GM21717 (cell line): ENCODE data around the gene NAV3.
A peak's percentile ranks its signal among the peaks of the same experiment; 100 is the strongest.
"Not testable (repeated sequence)": the region's sequence is repeated elsewhere in the genome, so short reads cannot be mapped to it uniquely, and the experiment has no call there.

ENCODE experiments used
- ATAC-seq: cut with Tn5 transposase; IDR thresholded peaks from one replicate; pipeline ENCODE4 v1.9.1; 2021; ENCODE audit warnings: mild to moderate bottlenecking, moderate library complexity; ENCODE audit not compliant: unreplicated experiment

NAV3 gene

GRCh38 chr12:78038541-78038940 is 207.8 kb downstream of the NAV3 start:
- ATAC-seq: no peak

DNA sequence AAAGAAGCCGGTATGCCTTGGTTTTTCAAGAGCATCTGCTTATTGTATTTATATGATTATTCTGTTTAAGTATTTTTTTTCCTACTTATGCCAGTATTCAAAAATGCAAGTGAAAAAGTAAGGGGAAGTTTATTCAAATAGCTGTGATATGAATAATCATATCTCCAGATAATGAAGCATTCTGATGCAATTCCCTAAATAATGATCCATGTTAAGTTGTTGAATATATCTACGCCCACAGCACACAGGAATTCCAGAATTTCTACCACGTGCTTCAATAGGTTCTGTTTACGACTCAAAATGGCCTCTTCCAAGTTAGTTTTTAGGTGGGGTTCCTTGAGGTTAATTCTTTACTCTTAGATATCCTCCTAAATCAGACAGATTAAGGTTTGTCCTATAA is 208.3 kb downstream of the NAV3 start:
- no peak for ATAC-seq

- ATAC-seq: no peak
Observed at GRCh38 chr12:78040111-78040510, 209.4 kb downstream of the NAV3 start.

GRCh38 chr12:78050790-78051189 is 220.1 kb downstream of the NAV3 start:
- ATAC-seq: no peak

GRCh38 chr12:78055545-78055944 is 224.9 kb downstream of the NAV3 start:
- no peak for ATAC-seq

GRCh38 chr12:78057075-78057474 is 226.4 kb downstream of the NAV3 start:
- ATAC-seq: no peak

DNA sequence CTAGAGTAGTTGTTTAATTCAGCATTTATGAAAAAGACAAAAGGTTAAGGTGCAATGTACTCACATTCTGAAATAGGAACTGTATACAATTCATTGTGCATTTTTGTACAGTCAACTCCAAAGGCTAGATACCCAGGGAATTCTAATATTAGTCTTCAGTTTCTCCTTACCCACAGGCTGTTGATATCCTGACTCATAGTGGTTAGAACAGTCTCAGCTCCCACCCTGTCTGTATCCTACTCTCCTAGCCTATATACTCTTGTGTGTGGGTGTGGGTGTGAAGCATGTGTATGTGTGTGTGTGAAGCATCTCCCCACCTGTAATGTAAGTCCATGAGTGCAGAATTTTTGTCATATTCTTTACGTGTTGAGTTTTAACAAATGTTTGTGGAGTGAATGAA is 229.5 kb downstream of the NAV3 start:
- no peak for ATAC-seq

- no peak for ATAC-seq
Observed at GRCh38 chr12:78062786-78063185, 232.1 kb downstream of the NAV3 start.

GRCh38 chr12:78081590-78082314 is 251.1 kb downstream of the NAV3 start:
- peak; percentile 48 for ATAC-seq

DNA sequence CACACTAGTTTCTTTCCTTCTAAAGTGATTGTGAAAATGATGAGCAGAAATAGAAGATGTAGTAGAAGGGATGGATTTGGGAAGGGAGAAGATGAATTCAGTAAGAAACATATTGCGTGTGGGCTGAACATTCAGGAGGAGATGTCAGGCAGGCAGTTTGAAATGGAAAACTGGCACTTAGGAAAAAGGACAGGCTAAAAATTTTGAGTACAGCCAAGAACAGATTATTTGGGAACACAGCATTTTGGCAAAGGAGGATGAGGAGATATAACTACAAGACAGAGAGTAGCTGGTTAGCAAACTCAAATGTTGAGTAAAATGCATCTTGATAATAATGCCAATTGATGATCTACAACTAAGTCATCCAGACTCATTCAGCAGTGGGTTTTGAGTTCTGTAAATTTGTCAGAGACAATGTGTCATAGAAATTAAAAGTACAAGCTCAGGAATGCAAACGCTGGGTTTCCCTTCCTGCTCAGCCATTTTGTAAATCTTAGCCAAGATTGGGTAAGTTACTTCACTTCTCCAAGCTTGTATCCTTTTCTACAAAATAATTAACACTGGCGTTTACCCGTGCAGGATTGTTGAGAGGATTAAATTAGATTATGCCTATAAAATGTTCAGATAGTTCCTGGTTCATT is 255.0 kb downstream of the NAV3 start:
- no peak for ATAC-seq

DNA sequence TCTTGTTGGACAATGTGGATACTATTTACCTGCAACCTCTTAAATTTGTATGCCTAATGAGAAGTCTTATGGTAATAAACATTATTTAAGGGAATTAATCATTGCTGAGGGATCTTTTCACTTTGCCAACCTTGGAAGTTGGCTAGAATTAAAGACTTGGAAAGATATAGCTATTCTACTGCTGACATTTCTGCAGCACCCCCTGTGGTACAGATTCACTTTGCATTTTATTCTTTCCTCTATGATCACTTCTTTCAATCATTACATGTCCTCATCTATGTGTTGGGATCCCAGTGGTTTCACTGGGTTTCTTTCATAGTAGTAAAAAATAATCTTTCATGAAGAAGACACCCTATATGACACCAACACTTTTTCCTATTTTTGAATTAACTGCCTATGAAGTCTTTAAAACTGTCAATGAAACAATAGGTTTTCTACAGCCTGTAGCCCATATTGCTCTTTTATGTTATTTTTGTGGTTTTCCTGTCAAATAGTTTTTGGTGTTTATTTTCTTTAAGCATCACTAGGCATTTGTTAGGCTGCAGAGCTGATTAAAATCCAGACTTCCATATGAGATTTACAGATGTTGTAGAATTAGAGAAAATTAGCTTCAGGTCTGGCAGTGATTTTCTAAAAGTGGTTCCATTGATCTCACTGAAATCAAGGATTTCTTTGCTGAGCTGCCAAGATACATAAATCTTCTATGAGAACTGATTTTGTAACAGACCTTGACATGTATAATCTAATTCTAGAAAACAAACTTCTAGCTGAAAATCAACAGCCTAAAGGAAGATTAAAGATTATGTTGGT is 256.1 kb downstream of the NAV3 start:
- no peak for ATAC-seq

- ATAC-seq: no peak
Observed at GRCh38 chr12:78087363-78087675, 256.6 kb downstream of the NAV3 start.

DNA sequence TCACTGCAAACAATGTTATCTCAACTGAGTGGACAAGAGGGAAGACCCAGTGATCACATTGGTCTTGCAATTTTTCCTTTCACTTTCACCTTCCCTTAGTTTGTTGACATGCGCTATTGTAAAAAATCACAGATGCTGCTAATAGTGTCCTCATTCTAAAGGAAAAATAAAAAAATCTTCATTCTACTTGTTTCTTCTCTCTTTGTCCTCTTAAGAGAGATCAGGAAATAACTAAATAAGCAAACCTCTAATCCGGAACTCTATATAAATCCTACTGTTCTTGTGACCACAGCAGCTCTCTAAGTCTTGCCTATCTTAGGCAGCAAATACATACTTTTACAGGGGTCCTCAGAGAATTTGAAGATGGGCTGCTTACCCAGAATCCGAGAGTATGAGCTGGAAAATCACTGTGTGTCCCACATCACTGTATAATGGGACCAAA is 257.7 kb downstream of the NAV3 start:
- ATAC-seq: no peak

DNA sequence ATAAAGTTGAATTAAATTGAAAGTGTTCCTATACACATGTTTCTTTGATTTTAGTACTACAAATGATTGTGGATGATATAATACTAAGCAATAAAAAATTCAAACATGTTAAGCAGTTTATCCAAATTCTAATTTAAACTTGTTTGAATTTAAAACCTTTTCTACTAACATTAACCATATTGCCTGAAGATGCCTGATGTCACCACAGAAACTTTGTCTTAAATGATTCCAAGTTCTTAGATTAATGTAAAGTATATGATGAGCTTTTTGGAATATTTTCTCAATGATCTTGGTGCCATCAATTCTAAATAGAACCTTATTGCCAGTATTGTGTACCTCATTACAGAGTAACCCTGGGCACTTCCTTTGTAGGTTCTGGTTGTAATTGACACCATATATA is 259.6 kb downstream of the NAV3 start:
- no peak for ATAC-seq

DNA sequence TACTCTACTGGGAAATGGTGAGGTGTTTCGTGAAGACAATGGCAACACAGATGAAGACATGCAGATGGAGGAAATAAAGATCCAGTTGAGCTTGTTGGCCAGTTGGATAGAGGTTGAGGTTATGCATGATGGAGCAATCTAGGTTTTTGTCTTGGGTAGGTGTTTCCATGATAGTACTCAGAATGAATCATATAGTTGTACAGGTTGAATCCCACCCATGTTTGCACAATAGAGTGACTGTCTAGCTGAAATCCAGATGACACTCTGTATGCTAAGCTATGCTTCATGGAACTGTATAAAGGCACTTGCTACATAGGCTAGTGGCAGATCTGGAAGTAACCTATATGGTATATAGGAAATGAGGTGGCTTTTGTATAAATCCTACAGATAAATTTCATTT is 264.9 kb downstream of the NAV3 start:
- ATAC-seq: no peak

GRCh38 chr12:78096909-78097597 is 266.4 kb downstream of the NAV3 start:
- ATAC-seq: no peak

GRCh38 chr12:78099806-78100205 is 269.1 kb downstream of the NAV3 start:
- ATAC-seq: no peak

DNA sequence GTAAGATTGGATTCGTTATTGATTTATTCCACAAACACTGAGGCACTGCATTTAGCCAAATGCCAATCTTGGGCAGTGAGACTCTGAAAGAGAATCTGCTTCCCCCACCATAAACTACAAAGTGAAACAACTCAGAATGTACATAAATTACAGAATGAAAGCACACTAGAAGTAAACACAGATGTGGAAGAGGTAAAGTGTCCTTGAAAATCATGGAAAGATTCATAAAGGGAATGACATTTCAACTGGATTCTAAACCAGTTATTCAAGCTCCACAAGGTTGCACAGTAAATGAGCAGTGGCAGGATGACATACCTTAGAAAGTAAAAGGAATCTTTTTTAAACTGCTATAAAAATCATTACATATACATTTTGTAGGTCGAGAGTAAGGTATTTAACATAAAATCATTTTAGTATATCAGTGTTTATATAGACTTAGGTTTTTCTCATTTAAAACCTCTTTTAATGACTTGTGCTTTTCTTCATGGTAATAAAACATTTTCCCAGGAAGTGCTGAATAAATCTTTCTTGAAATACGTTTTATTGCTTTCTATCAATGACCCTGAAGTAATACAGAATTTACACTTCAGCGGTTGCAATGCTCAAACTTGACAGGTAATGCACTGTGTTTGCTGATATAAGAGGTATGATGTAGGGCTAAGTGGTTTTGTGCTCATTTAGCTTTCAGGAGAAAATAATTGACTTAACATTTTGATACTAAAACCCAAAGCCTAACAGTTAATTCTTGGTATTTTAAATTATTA is 270.6 kb downstream of the NAV3 start:
- ATAC-seq: no peak

DNA sequence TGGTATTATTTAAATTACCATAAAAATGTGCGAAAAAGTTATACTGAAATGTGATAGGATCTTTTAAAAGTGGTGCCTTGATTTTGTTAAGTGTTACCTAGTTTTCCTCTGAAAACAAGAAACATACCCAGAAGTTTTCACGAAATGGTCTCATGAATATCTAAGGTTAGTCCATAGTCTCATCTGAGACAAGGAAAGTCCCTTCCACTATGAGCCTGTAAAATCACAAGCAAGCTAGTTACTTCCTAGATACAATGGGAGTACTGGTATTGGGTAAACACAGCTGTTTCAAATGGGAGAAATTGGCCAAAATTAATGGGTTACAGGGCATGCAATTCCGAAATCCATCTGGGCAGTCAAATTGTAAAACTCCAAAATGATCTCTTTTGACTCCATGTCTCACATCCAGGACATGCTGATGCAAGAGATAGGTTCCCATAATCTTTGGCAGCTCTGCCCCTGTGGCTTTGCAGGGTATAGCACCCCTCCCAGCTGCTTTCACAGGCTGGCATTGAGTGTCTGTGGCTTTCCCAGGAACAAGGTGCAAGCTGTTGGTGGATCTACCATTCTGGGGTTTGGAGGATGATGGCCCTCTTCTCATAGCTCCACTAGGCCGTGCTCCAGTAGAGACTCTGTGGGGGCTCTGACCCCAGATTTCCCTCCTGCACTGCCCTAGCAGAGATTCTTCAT is 271.4 kb downstream of the NAV3 start:
- no peak for ATAC-seq

DNA sequence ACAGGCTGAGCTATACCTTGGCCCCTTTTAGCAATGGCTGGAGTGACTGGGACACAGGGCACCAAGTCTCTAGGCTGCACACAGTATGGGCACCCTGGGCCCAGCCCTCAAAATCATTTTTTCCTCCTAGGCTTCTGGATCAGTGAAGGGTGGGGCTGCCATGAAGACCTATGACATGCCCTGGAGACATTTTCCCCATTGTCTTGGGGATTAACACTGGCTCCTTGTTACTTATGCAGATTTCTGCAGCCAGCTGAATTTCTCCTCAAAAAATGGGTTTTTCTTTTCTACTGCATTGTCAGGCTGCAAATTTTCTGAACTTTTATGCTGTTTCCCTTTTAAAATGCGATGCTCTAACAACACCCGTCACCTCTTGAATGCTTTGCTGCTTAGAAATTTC is 272.1 kb downstream of the NAV3 start:
- ATAC-seq: not testable (repeated sequence)
